Panc1 (cell line): ENCODE results near the gene MMP24OS.

Source experiments
- POLR2AphosphoS5 ChIP-seq: IDR thresholded peaks from 2 replicates; pipeline ENCODE4 v1.6.1; 2012; ENCODE audit warnings: mild to moderate bottlenecking, low read depth, low read length, moderate library complexity
- SIN3A ChIP-seq: IDR thresholded peaks from 2 replicates; pipeline ENCODE4 v1.6.1; 2012; ENCODE audit warnings: low read depth, mild to moderate bottlenecking, low read length, moderate library complexity, borderline replicate concordance; ENCODE audit not compliant: insufficient read depth
- TCF7L2 ChIP-seq: IDR thresholded peaks from 2 replicates; pipeline ENCODE4 v1.6.1; 2011; ENCODE audit warnings: mild to moderate bottlenecking, low read depth, low read length, inconsistent platforms
- TF ChIP-seq, protein P1 (sequence below): fragments of 450-650 bp; IDR thresholded peaks from 2 replicates; pipeline ENCODE4 v1.5.1; 2017; ENCODE audit warnings: mild to moderate bottlenecking
- TF ChIP-seq, protein P2 (sequence below), 2 experiments: IDR thresholded peaks; 2 replicates each; pipeline ENCODE4 v1.6.1; 2011 to 2012; ENCODE audit warnings: low read depth in 2 of 2, control low read depth in 1 of 2, low read length in 1 of 2, mild to moderate bottlenecking in 1 of 2, moderate library complexity in 1 of 2; ENCODE audit not compliant: insufficient read depth in 1 of 2

DNA sequence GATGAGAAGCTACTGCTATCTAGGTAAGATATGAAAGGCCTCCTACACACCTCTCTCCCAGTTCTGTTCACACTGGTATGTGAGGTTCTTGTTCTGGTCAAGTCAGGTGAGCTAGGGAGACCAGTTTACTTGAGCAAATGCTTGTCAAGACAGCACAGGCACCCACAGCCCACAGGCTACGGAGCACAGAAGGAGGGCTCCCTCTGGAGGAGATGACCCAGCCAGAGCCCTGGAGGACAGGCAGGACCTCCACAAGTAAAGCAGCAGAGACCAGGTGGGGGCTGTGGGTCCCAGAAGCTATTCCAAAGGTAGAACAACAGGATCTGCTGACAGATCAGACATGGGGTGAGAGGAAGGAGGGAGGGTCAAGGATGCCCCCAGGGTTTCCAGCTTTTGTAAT, 13.2 kb downstream of the MMP24OS start:
- TF ChIP-seq, protein P1, sequence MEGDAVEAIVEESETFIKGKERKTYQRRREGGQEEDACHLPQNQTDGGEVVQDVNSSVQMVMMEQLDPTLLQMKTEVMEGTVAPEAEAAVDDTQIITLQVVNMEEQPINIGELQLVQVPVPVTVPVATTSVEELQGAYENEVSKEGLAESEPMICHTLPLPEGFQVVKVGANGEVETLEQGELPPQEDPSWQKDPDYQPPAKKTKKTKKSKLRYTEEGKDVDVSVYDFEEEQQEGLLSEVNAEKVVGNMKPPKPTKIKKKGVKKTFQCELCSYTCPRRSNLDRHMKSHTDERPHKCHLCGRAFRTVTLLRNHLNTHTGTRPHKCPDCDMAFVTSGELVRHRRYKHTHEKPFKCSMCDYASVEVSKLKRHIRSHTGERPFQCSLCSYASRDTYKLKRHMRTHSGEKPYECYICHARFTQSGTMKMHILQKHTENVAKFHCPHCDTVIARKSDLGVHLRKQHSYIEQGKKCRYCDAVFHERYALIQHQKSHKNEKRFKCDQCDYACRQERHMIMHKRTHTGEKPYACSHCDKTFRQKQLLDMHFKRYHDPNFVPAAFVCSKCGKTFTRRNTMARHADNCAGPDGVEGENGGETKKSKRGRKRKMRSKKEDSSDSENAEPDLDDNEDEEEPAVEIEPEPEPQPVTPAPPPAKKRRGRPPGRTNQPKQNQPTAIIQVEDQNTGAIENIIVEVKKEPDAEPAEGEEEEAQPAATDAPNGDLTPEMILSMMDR = no peak
- TF ChIP-seq SIN3A (no peak), POLR2AphosphoS5 (no peak), TCF7L2 (no peak)
- TF ChIP-seq, protein P2, sequence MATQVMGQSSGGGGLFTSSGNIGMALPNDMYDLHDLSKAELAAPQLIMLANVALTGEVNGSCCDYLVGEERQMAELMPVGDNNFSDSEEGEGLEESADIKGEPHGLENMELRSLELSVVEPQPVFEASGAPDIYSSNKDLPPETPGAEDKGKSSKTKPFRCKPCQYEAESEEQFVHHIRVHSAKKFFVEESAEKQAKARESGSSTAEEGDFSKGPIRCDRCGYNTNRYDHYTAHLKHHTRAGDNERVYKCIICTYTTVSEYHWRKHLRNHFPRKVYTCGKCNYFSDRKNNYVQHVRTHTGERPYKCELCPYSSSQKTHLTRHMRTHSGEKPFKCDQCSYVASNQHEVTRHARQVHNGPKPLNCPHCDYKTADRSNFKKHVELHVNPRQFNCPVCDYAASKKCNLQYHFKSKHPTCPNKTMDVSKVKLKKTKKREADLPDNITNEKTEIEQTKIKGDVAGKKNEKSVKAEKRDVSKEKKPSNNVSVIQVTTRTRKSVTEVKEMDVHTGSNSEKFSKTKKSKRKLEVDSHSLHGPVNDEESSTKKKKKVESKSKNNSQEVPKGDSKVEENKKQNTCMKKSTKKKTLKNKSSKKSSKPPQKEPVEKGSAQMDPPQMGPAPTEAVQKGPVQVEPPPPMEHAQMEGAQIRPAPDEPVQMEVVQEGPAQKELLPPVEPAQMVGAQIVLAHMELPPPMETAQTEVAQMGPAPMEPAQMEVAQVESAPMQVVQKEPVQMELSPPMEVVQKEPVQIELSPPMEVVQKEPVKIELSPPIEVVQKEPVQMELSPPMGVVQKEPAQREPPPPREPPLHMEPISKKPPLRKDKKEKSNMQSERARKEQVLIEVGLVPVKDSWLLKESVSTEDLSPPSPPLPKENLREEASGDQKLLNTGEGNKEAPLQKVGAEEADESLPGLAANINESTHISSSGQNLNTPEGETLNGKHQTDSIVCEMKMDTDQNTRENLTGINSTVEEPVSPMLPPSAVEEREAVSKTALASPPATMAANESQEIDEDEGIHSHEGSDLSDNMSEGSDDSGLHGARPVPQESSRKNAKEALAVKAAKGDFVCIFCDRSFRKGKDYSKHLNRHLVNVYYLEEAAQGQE (IDR thresholded peaks at IDR 0.05; ENCODE audit: insufficient read depth in 1 of 2, low read depth in 2 of 2, low read length in 1 of 2) = no peak
